T-helper 2 cell treated with Interferon-gamma antibody and Interleukin-4, amounts not matched to agents 100 ng/mL and 5 ng/mL, for 36 hours (primary cell): ENCODE measurements around the gene CAMTA1. TPM values are rescaled to one million over a fixed set of nuclear protein-coding genes. Genes with fewer than 3 reads are reported as not detected.

Experiments used
- intact Hi-C: fragments of 100-400 bp; cut with micrococcal nuclease; formaldehyde crosslinking; loops from one replicate; pipeline ENCODE4 v1.15.1; 2023
- total RNA-seq: library from RNA; stranded (reverse); gene quantifications from 2 replicates; pipeline ENCODE4 v1.2.3, GENCODE V29; 2022

CAMTA1 gene
- total RNA-seq, 1 donor from 2014 or later = 40.7 TPM

GRCh38 chr1:7659514-7659913 is 874.3 kb downstream of the CAMTA1 start:
- intact Hi-C loops = no loop called here

DNA sequence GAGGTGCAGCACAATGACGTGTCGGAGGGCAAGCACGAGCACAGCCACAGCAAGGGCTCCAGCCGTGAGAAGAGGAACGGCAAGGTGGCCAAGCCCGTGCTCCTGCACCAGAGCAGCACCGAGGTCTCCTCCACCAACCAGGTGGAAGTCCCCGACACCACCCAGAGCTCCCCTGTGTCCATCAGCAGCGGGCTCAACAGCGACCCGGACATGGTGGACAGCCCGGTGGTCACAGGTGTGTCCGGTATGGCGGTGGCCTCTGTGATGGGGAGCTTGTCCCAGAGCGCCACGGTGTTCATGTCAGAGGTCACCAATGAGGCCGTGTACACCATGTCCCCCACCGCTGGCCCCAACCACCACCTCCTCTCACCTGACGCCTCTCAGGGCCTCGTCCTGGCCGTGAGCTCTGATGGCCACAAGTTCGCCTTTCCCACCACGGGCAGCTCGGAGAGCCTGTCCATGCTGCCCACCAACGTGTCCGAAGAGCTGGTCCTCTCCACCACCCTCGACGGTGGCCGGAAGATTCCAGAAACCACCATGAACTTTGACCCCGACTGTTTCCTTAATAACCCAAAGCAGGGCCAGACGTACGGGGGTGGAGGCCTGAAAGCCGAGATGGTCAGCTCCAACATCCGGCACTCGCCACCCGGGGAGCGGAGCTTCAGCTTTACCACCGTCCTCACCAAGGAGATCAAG is 878.3 kb downstream of the CAMTA1 start:
- intact Hi-C loops = no loop called here

DNA sequence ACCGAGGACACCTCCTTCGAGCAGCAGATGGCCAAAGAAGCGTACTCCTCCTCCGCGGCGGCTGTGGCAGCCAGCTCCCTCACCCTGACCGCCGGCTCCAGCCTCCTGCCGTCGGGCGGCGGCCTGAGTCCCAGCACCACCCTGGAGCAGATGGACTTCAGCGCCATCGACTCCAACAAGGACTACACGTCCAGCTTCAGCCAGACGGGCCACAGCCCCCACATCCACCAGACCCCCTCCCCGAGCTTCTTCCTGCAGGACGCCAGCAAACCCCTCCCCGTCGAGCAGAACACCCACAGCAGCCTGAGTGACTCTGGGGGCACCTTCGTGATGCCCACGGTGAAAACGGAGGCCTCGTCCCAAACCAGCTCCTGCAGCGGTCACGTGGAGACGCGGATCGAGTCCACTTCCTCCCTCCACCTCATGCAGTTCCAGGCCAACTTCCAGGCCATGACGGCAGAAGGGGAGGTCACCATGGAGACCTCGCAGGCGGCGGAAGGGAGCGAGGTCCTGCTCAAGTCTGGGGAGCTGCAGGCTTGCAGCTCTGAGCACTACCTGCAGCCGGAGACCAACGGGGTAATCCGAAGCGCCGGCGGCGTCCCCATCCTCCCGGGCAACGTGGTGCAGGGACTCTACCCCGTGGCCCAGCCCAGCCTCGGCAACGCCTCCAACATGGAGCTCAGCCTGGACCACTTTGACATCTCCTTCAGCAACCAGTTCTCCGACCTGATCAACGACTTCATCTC is 879.1 kb downstream of the CAMTA1 start:
- intact Hi-C loops = no loop called here

DNA sequence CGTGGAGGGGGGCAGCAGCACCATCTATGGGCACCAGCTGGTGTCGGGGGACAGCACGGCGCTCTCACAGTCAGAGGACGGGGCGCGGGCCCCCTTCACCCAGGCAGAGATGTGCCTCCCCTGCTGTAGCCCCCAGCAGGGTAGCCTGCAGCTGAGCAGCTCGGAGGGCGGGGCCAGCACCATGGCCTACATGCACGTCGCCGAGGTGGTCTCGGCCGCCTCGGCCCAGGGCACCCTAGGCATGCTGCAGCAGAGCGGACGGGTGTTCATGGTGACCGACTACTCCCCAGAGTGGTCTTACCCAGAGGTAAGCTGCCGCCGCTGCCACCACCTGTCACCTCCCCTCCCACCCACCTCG is 879.6 kb downstream of the CAMTA1 start:
- intact Hi-C loops = no loop called here

- intact Hi-C loops = loop anchor here (2.0 kb wide), 1 partner anchor 235 kb away; no protein-coding TSS in a partner anchor
These were observed 881.0 kb downstream of the CAMTA1 start for GRCh38 chr1:7666249-7666648.

GRCh38 chr1:7667159-7667558 is 881.9 kb downstream of the CAMTA1 start:
- intact Hi-C loops = loop anchor here (1.0 to 2.0 kb wide), 2 partner anchors 85 to 234 kb away; no protein-coding TSS in a partner anchor

GRCh38 chr1:7667625-7668218 is 882.5 kb downstream of the CAMTA1 start:
- intact Hi-C loops = loop anchor here (1.0 to 2.0 kb wide), 2 partner anchors 85 to 233 kb away; no protein-coding TSS in a partner anchor

DNA sequence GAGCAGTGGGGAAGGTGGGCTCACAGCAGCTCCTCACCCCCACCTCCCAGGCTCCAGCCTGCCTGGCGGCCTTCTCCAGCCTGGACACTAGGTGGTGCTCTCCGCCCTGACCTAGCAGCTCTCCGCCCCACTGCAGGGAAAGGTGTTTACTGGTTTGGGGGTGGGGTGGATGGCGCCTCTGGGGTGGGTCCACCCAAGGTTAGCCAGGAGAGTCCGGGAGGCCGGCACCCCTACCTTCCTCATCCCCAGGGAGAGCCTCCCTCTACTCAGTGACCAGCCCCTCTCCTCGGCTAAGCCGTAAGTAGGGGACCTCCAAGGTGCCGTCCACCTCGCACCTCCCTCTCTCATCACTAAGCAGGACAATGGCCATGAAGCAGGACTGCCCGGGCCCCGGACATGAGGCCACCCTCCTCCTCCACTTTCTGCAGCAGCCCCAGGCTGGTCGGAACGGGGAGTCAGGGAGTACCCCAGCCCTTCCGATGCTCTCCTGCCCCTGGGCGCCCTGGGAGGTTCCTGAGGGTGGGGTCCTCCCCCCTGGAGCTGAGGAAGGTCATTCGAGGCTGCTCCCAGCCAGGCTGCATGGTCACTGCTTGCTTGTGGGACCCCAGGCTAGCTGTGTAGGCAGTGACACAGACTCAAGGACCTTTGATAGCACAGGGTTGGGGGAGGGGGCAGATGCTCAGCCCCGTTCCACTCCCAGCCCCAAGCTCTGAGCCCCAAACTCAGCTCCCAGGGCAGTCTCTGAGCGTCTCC is 884.5 kb downstream of the CAMTA1 start:
- intact Hi-C loops = no loop called here

DNA sequence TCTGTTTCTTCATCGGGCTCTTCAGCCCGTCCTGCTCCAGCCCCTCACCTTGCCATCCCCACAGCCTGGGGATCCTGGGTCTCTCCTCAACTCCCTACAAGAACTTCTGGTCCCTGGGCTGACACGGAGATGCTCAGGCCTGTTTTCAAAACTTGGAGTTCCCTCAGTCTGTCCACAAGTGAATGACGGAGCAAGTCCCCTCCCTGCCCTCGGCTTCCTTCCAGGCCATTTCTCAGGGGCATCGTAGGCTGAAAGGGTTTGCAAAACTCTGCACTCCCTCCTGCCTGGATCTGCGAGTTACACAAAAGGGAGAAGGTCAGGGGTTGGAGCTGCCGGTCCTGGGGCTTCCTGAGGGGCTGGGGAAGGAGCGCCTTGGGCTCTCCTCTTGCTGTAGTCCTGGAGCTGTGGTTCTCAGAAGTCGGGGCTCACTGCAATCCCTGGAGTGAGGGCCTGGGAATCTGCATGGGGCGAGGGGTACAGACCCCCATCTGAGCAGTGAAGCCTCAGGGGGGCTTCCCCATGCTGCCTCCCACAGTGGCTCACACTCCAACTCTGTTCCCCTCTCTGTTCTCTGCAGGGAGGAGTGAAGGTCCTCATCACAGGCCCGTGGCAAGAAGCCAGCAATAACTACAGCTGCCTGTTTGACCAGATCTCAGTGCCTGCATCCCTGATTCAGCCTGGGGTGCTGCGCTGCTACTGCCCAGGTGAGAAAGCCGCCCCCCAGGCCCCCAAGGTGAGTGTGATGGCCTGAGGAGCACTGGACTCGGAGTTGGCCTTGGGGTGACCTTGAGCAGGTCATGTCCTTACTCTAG is 885.3 kb downstream of the CAMTA1 start:
- intact Hi-C loops = no loop called here

DNA sequence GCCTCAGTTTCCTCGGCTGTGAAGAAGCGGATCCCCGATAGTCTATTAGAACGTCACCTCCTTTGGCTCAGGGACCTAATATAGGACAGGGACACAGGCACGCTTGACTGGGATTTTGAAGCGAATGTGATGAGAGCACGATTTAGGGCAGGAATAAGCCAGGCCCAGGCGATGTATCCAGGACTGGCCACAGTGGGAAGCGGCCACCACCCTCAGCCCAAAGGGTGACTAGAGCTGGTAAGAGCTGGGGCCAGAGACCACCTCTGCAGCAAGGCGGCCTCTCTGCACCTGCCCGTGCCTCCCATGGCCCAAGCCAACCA is 885.9 kb downstream of the CAMTA1 start:
- intact Hi-C loops = no loop called here

GRCh38 chr1:7671676-7672075 is 886.4 kb downstream of the CAMTA1 start:
- intact Hi-C loops = no loop called here

- intact Hi-C loops = no loop called here
These were observed 887.6 kb downstream of the CAMTA1 start for GRCh38 chr1:7672864-7673263.

GRCh38 chr1:7674972-7675371 is 889.7 kb downstream of the CAMTA1 start:
- intact Hi-C loops = no loop called here

DNA sequence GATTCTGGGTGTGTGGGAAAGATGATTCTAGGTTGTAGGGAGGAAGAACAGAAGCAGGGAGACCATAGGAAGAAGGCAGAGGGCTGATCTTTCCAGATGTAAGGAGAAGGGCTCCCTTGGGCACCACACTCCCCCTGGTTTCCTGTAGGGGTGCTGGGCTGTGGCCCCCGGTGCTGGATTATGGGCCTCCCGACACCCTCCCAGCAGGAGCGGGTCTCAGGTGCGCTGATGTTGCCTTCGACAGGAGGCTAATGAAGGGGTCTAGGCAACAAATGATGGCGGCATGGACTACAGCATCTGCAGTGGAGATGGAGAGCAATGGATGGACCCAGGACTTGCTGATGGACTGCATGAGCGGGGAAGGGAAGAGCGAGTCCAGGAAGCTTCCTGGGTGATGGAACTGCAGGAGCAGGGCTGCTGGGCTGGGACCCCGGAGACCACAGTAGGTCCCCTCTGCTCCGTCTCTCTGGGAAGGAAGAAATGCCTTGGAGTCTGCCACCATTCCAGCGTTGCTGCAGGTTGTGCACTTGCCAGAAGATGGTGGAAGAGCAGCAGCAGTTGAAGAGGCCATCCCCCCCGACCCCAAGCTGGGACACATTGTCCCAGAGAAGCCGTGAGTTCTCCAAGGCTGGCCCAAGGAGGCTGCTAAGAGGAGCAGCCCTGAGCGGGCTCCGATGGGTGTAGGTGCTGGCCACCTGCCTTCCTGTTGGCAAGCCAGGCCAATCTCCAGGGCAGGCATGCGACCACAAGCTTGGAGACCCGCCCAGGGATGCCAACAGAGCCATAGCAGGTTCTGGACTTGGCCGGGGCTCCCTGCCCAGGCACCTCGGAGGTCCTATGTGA is 890.4 kb downstream of the CAMTA1 start:
- intact Hi-C loops = no loop called here

- intact Hi-C loops = no loop called here
These were observed 891.2 kb downstream of the CAMTA1 start for GRCh38 chr1:7676274-7676945.

DNA sequence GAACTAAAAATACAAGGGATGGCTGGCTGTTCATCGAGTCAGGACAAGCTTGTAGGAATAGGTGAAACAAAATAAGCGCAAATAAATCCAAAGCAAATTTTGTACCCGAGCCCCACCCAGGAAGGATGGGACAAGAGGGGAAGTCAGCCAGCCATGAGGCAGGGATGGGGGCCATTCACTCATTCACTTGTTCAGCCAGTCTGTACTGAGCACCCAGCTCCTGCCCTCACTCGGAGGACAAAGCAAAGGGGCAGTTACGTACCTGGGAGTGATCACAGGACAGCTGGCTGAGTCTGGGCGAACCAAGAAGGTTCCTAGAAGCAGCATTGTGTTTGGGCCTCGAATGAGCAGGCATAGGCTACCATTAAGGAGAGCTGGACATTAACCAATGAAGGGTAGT is 891.9 kb downstream of the CAMTA1 start:
- intact Hi-C loops = no loop called here

GRCh38 chr1:7677815-7678214 is 892.6 kb downstream of the CAMTA1 start:
- intact Hi-C loops = no loop called here

- intact Hi-C loops = no loop called here
These were observed 893.4 kb downstream of the CAMTA1 start for GRCh38 chr1:7678491-7679158.
